ENCODE data around the gene COPS8.
A peak's percentile ranks its signal among the peaks of the same experiment; 100 is the strongest.

The COPS8 gene

DNA sequence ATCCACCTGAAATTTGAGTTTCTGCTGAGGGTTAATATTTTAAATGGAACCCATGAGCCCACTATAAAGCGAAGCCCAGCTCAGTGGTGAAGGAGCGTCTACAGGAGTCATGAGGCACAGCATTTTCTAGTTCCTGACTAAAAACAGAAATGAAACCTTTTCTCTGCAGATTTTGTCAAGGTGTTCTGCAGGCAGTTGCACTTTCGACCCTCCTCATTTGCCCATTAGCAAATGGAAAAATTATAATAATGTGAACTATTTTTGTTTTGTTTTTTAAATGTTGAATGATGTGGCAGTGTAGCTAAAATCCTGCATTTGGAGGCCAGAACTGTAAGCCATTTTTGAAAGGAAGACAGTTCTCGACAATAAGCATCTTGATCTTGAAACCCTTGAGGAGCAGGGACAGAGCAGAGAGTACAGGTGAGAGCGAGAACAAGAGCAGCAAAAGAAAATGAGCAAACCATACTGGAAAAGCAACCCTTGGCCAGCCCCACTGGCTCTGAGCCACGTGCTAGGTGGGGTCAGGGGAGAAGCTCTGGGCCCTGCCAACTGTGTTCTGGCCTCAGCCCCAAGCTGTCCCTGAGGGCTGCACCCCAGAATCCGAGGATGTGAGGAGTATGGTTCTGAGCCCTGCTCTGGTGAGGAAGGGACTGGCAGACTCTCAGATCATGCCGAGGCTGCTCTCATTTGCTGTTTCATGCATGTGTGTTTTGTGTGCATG lies 26.4 kb upstream of the COPS8 start:
- ATAC-seq, result peak; percentile 86
- Mint-ChIP-seq H3K27me3 (no peaks in the 10 kb centered on the region), H3K9me3 (no peaks in the 10 kb centered on the region), H3K4me3 (peak overlapping the region; percentile 71), H3K4me1 (peaks cover 42% of the 10 kb centered on the region), H3K36me3 (no peaks in the 10 kb centered on the region), H3K27ac (peak overlapping the region; percentile 73)

DNA sequence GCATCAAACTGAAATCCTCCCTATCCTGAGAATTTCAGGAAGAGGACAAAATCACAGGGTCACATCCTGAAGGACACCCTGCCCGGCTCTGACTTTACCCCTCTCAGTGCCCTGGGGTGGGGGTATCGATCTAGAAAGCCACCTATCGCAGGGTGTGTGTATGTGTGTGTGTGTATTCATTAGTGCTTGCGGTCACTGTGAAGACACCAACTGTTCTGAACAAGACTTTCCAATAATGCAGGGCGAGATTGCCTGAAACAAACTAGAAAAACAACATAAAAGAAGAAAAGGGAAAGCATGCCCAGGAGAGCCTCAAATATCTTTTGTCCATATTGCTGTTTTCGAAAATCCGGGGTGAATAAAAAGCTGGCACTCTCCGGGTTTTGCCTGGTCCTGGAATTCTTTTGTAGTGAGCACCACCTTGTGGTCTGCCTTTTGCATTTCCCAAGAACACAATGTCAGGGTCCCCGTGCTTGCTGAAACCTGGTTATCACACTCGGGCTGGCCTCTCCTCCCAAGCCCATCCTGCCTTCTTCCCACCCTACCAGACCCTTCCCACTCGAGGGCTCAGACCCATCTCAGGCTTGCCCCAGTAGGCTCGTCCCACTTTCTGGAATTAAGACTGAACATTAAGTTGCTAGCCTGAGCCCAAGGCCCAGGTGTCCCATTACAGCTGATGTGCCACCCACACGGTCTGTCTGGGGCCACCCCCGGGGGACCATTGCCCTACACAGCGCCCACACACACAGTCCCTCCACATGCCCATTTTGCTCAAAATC lies 25.0 kb upstream of the COPS8 start:
- Mint-ChIP-seq H3K4me1 (peaks cover 42% of the 10 kb centered on the region), H3K36me3 (no peaks in the 10 kb centered on the region), H3K27me3 (no peaks in the 10 kb centered on the region), H3K27ac (no peak overlapping the region), H3K4me3 (no peak overlapping the region), H3K9me3 (no peaks in the 10 kb centered on the region)
- ATAC-seq, result peak; percentile 34

DNA sequence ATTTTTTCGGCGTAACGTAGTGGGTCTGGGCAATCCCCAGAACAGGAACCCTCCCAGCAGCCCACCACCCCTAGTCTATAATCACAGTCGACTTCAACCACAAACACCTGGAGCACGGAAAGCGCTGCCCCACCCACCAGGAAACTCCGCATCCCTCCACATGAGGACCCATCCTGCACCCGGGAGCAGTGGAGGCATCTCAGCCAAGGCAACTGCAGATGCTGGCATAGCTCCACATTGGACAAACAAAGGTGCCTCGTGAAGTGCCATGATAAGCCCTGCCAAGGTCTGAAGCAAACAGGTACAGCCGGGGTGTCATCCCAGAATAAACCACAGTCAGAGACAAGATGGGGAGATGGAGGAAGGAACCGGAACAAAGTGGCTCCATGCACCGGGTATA lies 24.3 kb upstream of the COPS8 start:
- ATAC-seq, result no peak

GRCh38 chr2:237062585-237062984 lies 23.1 kb upstream of the COPS8 start:
- no peaks in the 10 kb centered on the region for H3K36me3 Mint-ChIP-seq
- no peaks in the 10 kb centered on the region for H3K9me3 Mint-ChIP-seq
- H3K27ac Mint-ChIP-seq, result no peak overlapping the region
- H3K4me1 Mint-ChIP-seq, result peaks cover 40% of the 10 kb centered on the region
- ATAC-seq, result no peak
- no peak overlapping the region for H3K4me3 Mint-ChIP-seq
- no peaks in the 10 kb centered on the region for H3K27me3 Mint-ChIP-seq

More for the DNA sequence above, 24.3 kb upstream of the COPS8 start:
- no peak overlapping the region for H3K27ac Mint-ChIP-seq
- H3K9me3 Mint-ChIP-seq, result no peaks in the 10 kb centered on the region
- H3K27me3 Mint-ChIP-seq, result no peaks in the 10 kb centered on the region
- H3K4me3 Mint-ChIP-seq, result no peak overlapping the region
- peaks cover 42% of the 10 kb centered on the region for H3K4me1 Mint-ChIP-seq
- no peaks in the 10 kb centered on the region for H3K36me3 Mint-ChIP-seq

DNA sequence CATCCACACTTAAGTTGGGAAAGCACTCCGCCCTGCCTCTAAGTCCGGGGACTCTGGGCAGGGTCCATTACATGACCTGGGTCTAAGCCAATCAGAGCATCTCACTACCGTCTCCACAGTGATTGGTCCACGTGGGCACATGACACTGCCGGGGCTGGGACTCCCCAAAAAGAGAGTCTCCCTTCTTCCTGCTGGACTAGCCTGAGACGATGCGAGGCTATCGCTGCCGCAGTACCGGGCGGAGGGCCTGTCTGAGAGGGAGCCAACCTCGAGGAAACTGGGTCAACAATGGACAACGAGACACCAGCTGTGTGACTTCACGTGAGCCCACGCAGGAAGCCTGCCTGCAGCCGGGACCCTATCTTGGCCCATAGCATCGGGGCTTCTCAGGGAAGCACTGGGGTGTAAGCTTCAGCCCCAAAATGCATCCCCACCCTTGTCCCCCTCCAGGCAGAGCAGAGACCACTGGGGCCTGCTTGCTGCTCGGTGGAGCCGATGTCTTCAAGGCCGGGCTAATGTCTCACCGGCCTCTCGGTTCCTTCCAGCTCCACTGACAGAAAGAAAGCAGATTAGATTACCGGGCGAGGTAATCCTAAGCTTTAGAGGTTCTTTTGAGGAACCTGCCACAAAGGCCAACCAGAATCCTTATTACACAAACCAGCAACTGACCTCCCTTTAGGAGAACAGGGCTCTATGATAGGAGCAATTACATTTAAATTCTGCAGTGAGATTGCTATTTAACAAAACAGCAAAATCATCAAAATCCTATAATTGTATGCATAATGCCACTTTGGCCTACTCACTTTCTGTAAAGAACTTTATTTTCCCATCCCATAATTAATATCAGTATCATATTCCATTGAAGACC lies 21.3 kb upstream of the COPS8 start:
- H3K36me3 Mint-ChIP-seq, result no peaks in the 10 kb centered on the region
- no peak overlapping the region for H3K27ac Mint-ChIP-seq
- no peak overlapping the region for H3K4me3 Mint-ChIP-seq
- H3K4me1 Mint-ChIP-seq, result peaks cover 22% of the 10 kb centered on the region
- H3K27me3 Mint-ChIP-seq, result no peaks in the 10 kb centered on the region
- H3K9me3 Mint-ChIP-seq, result no peaks in the 10 kb centered on the region
- ATAC-seq, result no peak

DNA sequence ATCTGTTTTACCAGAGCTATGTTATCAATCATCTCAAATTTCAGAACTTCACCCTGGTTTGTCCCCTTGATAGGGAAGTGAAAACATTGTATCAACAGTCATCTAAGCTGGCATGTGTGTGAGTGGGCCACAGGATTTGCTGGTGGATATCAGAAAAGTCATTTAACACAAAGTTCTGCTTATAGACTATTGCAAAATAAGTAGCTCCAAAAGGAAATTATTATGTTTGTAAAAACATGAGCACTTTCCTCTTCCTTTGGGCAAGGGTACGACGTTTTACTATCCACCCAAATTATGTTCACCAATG lies 20.7 kb upstream of the COPS8 start:
- ATAC-seq, result no peak
- Mint-ChIP-seq H3K36me3 (no peaks in the 10 kb centered on the region), H3K9me3 (no peaks in the 10 kb centered on the region), H3K27me3 (no peaks in the 10 kb centered on the region), H3K4me1 (peaks cover 16% of the 10 kb centered on the region), H3K4me3 (no peak overlapping the region), H3K27ac (no peak overlapping the region)

DNA sequence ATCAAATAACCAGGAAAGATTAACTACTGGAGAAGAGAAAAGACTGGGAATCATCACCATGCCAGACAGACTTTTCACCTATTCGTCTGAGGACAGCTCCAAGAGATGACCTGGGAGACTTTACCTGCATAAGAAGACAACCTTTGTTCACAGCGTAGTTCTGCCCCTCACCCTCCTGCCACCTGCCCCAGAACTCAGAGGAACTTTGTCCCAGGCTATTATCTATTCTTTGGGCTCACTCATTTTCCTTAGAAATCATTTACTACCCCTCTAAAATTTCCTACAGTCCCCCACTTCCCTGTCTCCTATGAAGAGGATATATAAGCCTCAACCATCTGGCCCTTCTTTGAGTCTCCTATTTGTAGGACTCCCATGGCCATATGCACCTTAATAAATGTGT lies 19.3 kb upstream of the COPS8 start:
- Mint-ChIP-seq H3K27me3 (no peaks in the 10 kb centered on the region), H3K4me3 (no peak overlapping the region), H3K27ac (no peak overlapping the region), H3K36me3 (no peaks in the 10 kb centered on the region), H3K4me1 (peaks cover 2% of the 10 kb centered on the region), H3K9me3 (no peaks in the 10 kb centered on the region)
- no peak for ATAC-seq

- Mint-ChIP-seq H3K4me3 (no peak overlapping the region), H3K27me3 (no peaks in the 10 kb centered on the region), H3K27ac (no peak overlapping the region), H3K36me3 (no peaks in the 10 kb centered on the region), H3K4me1 (no peaks in the 10 kb centered on the region), H3K9me3 (no peaks in the 10 kb centered on the region)
- ATAC-seq, result no peak
Observed at GRCh38 chr2:237068005-237068576, 17.6 kb upstream of the COPS8 start.

GRCh38 chr2:237072067-237072931 lies 13.4 kb upstream of the COPS8 start:
- Mint-ChIP-seq H3K4me1 (no peaks in the 10 kb centered on the region), H3K27ac (no peak overlapping the region), H3K4me3 (no peak overlapping the region), H3K9me3 (no peaks in the 10 kb centered on the region), H3K27me3 (no peaks in the 10 kb centered on the region), H3K36me3 (no peaks in the 10 kb centered on the region)
- no peak for ATAC-seq

DNA sequence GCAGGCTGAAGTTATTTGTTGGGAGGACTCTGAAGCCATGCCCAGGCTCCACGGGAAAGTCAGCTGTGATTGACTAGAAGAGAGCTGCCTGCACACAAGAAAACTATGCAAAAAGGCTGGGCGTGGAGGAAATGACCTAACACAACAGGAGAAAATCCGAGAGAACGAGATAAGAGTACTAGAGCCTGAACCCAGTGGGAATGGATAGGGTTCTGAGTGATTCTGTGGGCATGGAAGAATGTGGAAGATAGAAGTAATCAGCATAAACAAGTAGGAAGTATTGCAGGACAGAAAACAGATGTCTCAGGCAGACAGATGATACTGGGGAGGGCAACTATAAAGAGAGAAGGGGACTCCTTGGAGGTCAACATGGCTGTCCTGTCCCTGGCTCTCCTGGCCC lies 12.1 kb upstream of the COPS8 start:
- Mint-ChIP-seq H3K4me3 (no peak overlapping the region), H3K27ac (no peak overlapping the region), H3K9me3 (no peaks in the 10 kb centered on the region), H3K27me3 (no peaks in the 10 kb centered on the region), H3K36me3 (no peaks in the 10 kb centered on the region), H3K4me1 (no peaks in the 10 kb centered on the region)
- ATAC-seq, result no peak

DNA sequence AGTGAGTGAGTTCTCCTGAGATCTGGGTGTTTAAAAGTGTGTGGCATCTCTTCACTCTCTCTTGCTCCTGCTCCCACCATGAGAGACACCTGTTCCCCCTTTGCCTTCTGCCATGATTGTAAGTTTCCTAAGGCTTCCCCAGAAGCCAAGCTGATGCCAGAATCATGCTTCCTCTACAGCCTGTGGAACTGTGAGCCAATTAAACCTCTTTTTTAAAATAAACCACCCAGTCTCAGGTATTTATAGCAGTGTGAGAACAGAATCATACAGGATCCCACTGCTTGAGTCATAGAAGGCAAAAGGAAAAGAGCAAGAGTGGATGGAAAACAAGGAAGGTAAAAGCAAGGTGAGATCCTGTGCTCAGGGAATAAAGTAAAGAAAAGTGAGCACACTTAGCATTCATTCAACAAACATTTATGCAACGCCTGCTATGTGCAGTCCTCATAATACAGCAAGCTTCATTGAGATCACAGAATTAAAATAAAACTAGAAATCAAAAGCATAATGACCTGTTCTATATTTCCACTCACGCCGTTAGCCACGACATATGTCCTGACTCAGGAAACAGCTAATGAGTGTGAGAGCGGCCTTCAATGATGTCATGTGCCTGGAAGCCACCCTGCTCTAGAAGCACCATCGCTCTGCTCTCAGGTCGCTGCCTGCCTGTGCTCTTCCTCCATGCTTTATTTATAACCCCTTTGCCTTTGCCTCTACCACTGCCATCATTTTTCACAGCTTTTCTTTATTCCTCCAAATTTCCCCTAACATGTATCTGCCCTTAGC lies 11.3 kb upstream of the COPS8 start:
- H3K27ac Mint-ChIP-seq, result no peak overlapping the region
- H3K36me3 Mint-ChIP-seq, result no peaks in the 10 kb centered on the region
- H3K9me3 Mint-ChIP-seq, result no peaks in the 10 kb centered on the region
- no peak for ATAC-seq
- H3K4me3 Mint-ChIP-seq, result no peak overlapping the region
- H3K4me1 Mint-ChIP-seq, result no peaks in the 10 kb centered on the region
- H3K27me3 Mint-ChIP-seq, result no peaks in the 10 kb centered on the region

- Mint-ChIP-seq H3K9me3 (no peaks in the 10 kb centered on the region), H3K4me1 (no peaks in the 10 kb centered on the region), H3K4me3 (no peak overlapping the region), H3K27me3 (no peaks in the 10 kb centered on the region), H3K36me3 (no peaks in the 10 kb centered on the region), H3K27ac (no peak overlapping the region)
- ATAC-seq, result peak; percentile 12
Observed at GRCh38 chr2:237075749-237076599, 9.7 kb upstream of the COPS8 start.

- H3K36me3 Mint-ChIP-seq, result no peaks in the 10 kb centered on the region
- H3K9me3 Mint-ChIP-seq, result no peaks in the 10 kb centered on the region
- ATAC-seq, result no peak
- H3K27me3 Mint-ChIP-seq, result no peaks in the 10 kb centered on the region
- peaks cover 8% of the 10 kb centered on the region for H3K4me1 Mint-ChIP-seq
- no peak overlapping the region for H3K4me3 Mint-ChIP-seq
- no peak overlapping the region for H3K27ac Mint-ChIP-seq
Observed at GRCh38 chr2:237081596-237081995, 4.1 kb upstream of the COPS8 start.
